KOPT-K1 (cell line): ENCODE measurements around the gene ENKD1.

Experiments
- H3K27ac ChIP-seq: fragments of 200-600 bp; sonication (generic); 2 replicates; pipeline ENCODE4 v1.5.1; 2016; ENCODE audit warnings: antibody characterized with exemption, mild to moderate bottlenecking, low read depth, low read length; ENCODE audit not compliant: poor library complexity, severe bottlenecking
- H3K36me3 ChIP-seq: fragments of 200-600 bp; sonication (generic); 2 replicates; pipeline ENCODE4 v1.5.1; 2017; ENCODE audit warnings: antibody characterized with exemption, mild to moderate bottlenecking, low read length, moderate library complexity; ENCODE audit not compliant: insufficient read depth
- H3K9me3 ChIP-seq: fragments of 200-600 bp; sonication (generic); 2 replicates; pipeline ENCODE4 v1.5.1; 2017; ENCODE audit warnings: antibody characterized with exemption, low read length, mild to moderate bottlenecking; ENCODE audit not compliant: insufficient read depth, poor library complexity, severe bottlenecking

Gene ENKD1, protein sequence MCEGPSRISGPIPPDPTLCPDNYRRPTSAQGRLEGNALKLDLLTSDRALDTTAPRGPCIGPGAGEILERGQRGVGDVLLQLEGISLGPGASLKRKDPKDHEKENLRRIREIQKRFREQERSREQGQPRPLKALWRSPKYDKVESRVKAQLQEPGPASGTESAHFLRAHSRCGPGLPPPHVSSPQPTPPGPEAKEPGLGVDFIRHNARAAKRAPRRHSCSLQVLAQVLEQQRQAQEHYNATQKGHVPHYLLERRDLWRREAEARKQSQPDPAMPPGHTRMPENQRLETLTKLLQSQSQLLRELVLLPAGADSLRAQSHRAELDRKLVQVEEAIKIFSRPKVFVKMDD

GRCh38 chr16:67666559-67667452, at the start of gene ENKD1, which contains the start of gene C16orf86:
Gene ENKD1 (minus strand): TSS chr16:67666750. CDS start chr16:67666442, 308 bp downstream.
Gene C16orf86 (plus strand): TSS chr16:67666814. CDS start chr16:67666971, 157 bp downstream.
- Histone ChIP-seq H3K9me3 (no peaks in the 10 kb centered on the region), H3K27ac (peak within 1 kb of the TSS; percentile 52), H3K36me3 (0 out of 2 replicates have a peak, but pooled peaks cover 6% of the 10 kb centered on the region)

GRCh38 chr16:67716097-67716496, 49.5 kb upstream of the ENKD1 start:
- Histone ChIP-seq H3K9me3 (no peaks in the 10 kb centered on the region), H3K36me3 (peaks cover 7% of the 10 kb centered on the region; the same call in 1 of the 2 replicates), H3K27ac (no peak overlapping the region)

GRCh38 chr16:67714522-67714921, 48.0 kb upstream of the ENKD1 start:
- Histone ChIP-seq H3K27ac (no peak overlapping the region), H3K9me3 (no peaks in the 10 kb centered on the region), H3K36me3 (peaks cover 7% of the 10 kb centered on the region; the same call in 1 of the 2 replicates)

- Histone ChIP-seq H3K36me3 (peaks cover 7% of the 10 kb centered on the region; the same call in 1 of the 2 replicates), H3K27ac (no peak overlapping the region), H3K9me3 (no peaks in the 10 kb centered on the region)
Observed at GRCh38 chr16:67713647-67714273, 47.2 kb upstream of the ENKD1 start.

- Histone ChIP-seq H3K27ac (no peak overlapping the region), H3K9me3 (no peaks in the 10 kb centered on the region), H3K36me3 (no peaks in the 10 kb centered on the region)
Observed at GRCh38 chr16:67710607-67711006, 44.1 kb upstream of the ENKD1 start.

DNA sequence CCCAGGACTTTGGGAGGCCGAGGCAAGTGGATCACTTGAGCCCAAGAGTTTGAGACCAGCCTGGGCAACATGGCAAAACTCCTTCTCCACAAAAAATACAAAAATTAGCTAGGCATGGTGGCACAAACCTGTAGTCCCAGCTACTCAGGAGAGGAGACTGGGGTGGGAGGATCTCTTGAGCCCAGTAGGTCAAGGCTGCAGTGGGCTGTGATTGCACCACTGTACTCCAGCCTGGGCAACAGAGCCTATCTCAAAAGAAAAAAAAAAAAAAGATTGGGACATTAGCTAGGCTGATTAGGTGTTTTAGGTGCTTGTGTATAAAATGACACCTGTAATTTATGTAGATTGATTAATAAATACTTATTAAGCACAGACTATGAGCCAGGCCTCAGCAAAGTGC, 42.5 kb upstream of the ENKD1 start:
- Histone ChIP-seq H3K9me3 (no peaks in the 10 kb centered on the region), H3K27ac (no peak overlapping the region), H3K36me3 (no peaks in the 10 kb centered on the region)

DNA sequence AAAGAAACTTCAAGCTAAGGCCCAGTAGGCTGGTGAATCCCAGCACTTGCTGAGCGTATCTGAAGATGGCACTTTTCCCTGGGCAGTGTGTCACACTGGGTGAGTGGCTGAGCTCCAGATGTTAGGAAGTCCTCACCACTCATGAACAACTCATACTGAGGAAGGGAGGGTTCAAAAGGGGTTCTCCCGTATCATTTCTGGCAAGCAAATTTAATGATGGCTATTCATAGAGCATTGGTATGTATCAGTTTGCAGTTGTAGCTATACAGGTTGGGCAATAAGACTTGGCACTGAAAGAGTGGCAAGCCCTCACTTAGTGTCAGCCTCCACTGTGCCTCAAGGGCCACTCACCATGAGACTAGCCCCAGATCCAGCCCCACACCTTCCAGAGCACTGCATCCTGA, 41.8 kb upstream of the ENKD1 start:
- H3K9me3 ChIP-seq: no peaks in the 10 kb centered on the region
- H3K36me3 ChIP-seq: no peaks in the 10 kb centered on the region
- no peak overlapping the region for H3K27ac ChIP-seq

GRCh38 chr16:67707790-67708189, 41.2 kb upstream of the ENKD1 start:
- Histone ChIP-seq H3K36me3 (no peaks in the 10 kb centered on the region), H3K9me3 (no peaks in the 10 kb centered on the region), H3K27ac (no peak overlapping the region)

DNA sequence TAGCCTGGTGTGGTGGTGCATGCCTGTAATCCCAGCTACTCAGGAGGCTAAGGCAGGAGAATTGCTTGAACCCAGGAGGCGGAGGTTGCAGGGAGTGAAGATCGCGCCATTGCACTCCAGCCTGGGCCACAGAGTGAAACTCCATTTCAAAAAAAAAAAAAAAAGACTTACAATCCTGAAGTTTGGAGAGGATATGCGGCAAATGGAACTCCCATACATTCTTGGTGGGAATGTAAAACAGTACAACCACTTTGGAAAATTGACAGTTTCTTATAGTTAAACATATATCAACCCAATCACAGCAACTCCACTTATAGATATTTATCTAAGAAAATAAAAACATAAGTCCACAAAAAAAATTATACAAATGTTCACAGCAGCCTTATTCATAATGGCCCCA, 40.7 kb upstream of the ENKD1 start:
- no peaks in the 10 kb centered on the region for H3K9me3 ChIP-seq
- no peak overlapping the region for H3K27ac ChIP-seq
- no peaks in the 10 kb centered on the region for H3K36me3 ChIP-seq

DNA sequence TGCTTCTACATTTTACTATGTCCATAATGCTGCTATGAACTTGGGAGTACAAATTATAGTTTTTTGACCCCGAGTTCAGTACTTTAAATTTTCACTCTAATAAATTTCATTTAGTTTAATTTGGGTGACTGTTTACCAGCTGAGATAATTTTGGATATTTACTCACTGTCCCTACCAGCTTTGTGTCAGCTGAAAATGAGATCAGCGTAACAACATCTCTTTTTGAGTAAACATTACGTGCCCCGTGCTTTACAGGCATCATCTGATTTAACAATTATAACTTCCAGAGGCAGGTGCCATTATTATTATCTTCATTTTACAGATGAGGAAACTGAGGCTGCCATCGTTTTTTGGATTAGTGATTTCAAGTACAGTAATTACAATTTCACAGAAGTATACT, 37.6 kb upstream of the ENKD1 start:
- Histone ChIP-seq H3K27ac (no peak overlapping the region), H3K9me3 (peaks cover 9% of the 10 kb centered on the region), H3K36me3 (peaks cover 9% of the 10 kb centered on the region; the same call in 1 of the 2 replicates)

- Histone ChIP-seq H3K9me3 (peaks cover 12% of the 10 kb centered on the region), H3K36me3 (peaks cover 14% of the 10 kb centered on the region; the same call in 1 of the 2 replicates), H3K27ac (peak overlapping the region; percentile 36)
Observed at GRCh38 chr16:67703626-67704025, 37.1 kb upstream of the ENKD1 start.

- H3K27ac ChIP-seq: no peak overlapping the region
- H3K9me3 ChIP-seq: peaks cover 12% of the 10 kb centered on the region
- H3K36me3 ChIP-seq: peaks cover 27% of the 10 kb centered on the region; the same call in 1 of the 2 replicates
Observed at GRCh38 chr16:67702130-67702529, 35.6 kb upstream of the ENKD1 start.

DNA sequence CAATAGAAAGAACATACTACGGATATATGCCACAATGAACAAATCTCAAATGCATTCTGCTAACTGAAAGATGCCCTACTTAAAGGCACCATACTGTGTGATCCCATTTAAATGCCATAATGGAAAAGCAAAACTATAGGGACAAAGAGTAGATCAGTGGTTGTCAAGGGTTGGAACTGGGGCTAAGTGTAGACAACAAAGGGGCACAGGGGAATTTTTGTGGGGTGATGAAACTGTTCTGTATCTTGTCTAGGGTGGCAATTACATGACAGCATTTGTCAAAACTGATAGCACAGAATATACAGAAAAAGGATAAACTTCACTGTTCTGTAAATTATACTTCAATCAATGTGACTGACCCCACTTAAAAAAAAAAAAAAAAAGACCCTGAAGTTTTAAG, 34.9 kb upstream of the ENKD1 start:
- Histone ChIP-seq H3K27ac (no peak overlapping the region), H3K9me3 (peaks cover 12% of the 10 kb centered on the region)

DNA sequence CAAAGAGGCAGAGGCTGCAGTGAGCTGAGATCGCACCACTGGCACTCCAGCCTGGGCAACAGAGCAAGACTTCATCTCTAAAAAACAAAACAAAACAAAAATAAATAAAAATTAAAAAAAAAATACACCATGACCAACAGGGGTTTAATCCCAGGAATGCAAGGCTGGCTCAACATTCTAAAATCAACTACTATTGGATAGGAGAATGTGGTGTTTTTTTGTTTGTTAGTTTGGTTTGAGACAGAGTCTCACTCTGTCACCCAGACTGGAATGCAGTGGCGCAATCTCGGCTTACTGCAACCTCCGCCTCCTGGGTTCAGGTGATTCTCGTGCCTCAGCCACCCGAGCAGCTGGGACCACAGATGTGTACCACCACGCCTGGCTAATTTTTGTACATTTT, 32.7 kb upstream of the ENKD1 start:
- H3K9me3 ChIP-seq: peaks cover 12% of the 10 kb centered on the region
- peaks cover 27% of the 10 kb centered on the region; the same call in 1 of the 2 replicates for H3K36me3 ChIP-seq
- H3K27ac ChIP-seq: no peak overlapping the region

More for the DNA sequence above, 34.9 kb upstream of the ENKD1 start:
- peaks cover 27% of the 10 kb centered on the region; the same call in 1 of the 2 replicates for H3K36me3 ChIP-seq
